ENCODE data around the gene UNKL. TPM values are rescaled to one million over a fixed set of nuclear protein-coding genes. Genes with fewer than 3 reads are reported as not detected.

The UNKL gene
- total RNA-seq, 1 donor from 2014 or later = 6.1 TPM

DNA sequence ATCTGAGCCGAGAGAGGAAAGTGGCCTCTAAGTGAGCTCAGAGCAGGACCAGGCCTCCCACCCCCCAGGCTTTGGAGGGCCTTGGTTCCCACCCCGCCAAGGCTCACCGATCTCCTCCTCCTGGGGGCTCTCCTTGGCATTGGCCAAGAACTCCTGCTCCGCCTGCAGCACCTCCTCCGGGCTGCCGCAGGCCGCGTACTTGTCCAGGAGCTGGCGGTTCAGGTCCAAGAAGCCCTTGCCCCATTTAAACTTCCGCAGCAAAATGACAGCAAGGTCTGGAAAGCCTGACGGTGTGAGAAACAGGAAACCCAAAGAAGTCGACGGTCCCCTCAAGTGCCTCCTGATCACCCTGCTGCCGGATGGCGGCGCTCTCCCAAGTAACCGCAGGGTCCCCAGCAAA is 64.6 kb downstream of the UNKL start:
- H3K9me3 Mint-ChIP-seq = peaks cover 6% of the 10 kb centered on the region
- no peak for TF ChIP-seq EZH2 (IDR thresholded peaks at IDR 0.05)
- TF ChIP-seq, protein P1, sequence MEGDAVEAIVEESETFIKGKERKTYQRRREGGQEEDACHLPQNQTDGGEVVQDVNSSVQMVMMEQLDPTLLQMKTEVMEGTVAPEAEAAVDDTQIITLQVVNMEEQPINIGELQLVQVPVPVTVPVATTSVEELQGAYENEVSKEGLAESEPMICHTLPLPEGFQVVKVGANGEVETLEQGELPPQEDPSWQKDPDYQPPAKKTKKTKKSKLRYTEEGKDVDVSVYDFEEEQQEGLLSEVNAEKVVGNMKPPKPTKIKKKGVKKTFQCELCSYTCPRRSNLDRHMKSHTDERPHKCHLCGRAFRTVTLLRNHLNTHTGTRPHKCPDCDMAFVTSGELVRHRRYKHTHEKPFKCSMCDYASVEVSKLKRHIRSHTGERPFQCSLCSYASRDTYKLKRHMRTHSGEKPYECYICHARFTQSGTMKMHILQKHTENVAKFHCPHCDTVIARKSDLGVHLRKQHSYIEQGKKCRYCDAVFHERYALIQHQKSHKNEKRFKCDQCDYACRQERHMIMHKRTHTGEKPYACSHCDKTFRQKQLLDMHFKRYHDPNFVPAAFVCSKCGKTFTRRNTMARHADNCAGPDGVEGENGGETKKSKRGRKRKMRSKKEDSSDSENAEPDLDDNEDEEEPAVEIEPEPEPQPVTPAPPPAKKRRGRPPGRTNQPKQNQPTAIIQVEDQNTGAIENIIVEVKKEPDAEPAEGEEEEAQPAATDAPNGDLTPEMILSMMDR (IDR thresholded peaks at IDR 0.05) = no peak
- no peak for TF ChIP-seq EZH2phosphoT487 (IDR thresholded peaks at IDR 0.05)

DNA sequence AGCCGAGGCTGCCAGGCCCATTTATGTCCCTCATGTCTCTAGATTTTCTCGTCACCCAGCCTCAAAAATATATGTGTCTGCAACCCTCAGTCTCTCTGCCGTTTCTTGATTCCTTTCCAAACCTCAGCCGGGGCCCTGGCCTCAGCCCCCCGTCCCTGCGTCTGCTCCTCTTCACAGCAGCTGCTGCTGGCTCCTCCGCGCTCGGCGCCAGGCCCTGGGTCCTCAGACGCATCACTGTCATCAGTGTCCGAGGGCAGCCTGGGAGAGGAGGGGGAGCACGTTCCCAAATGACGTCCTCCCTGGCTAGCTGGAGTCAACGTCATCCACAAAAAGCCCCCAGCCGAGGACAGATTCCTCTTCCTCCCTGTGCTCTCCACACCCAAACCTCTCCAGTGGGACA is 65.2 kb downstream of the UNKL start:
- Histone ChIP-seq H4K20me1 (ENCODE audit: low read depth) (peaks cover 6% of the 10 kb centered on the region), H3K36me3 (no peaks in the 10 kb centered on the region), H3F3A (ENCODE audit: low read depth) (no peaks in the 10 kb centered on the region), H3K79me2 (ENCODE audit: low read depth) (peaks cover 37% of the 10 kb centered on the region), H3K4me3 (no peak overlapping the region), H3K4me2 (no peak overlapping the region), H2AFZ (replicated peaks) (no peak overlapping the region), H3K4me1 (no peaks in the 10 kb centered on the region), H3K27ac (no peak overlapping the region), H3K27me3 (peaks cover 9% of the 10 kb centered on the region), H3K9me3 (ENCODE audit: low read depth) (no peaks in the 10 kb centered on the region), H3K9ac (no peak overlapping the region)
- TF ChIP-seq, protein P1 (IDR thresholded peaks at IDR 0.05) = no peak
- no peak for TF ChIP-seq EZH2phosphoT487 (IDR thresholded peaks at IDR 0.05)
- TF ChIP-seq EZH2 (IDR thresholded peaks at IDR 0.05) = no peak
- no peak for DNase-seq (ENCODE audit: low spot score)
- H3K4me1 Mint-ChIP-seq = peaks cover 21% of the 10 kb centered on the region
- H3K27me3 Mint-ChIP-seq (ENCODE audit: insufficient read depth, low read depth) = peaks cover 16% of the 10 kb centered on the region
- peaks cover 6% of the 10 kb centered on the region for H3K9me3 Mint-ChIP-seq
- peak overlapping the region; percentile 24 for H3K4me3 Mint-ChIP-seq
- H3K36me3 Mint-ChIP-seq = peaks cover 5% of the 10 kb centered on the region
- no peak overlapping the region for H3K27ac Mint-ChIP-seq

More for the DNA sequence above, 64.6 kb downstream of the UNKL start:
- H3K4me3 ChIP-seq = no peak overlapping the region
- Mint-ChIP-seq H3K36me3 (peaks cover 5% of the 10 kb centered on the region), H3K4me1 (peaks cover 21% of the 10 kb centered on the region), H3K27me3 (ENCODE audit: insufficient read depth, low read depth) (peaks cover 16% of the 10 kb centered on the region), H3K4me3 (peak overlapping the region; percentile 87), H3K27ac (no peak overlapping the region)
- H3K4me1 ChIP-seq = no peaks in the 10 kb centered on the region
- no peak overlapping the region for H3K4me2 ChIP-seq
- no peak for DNase-seq (ENCODE audit: low spot score)
- no peak overlapping the region for H3K27ac ChIP-seq
- peaks cover 3% of the 10 kb centered on the region for H3K27me3 ChIP-seq
- H4K20me1 ChIP-seq (ENCODE audit: low read depth) = peaks cover 6% of the 10 kb centered on the region
- no peaks in the 10 kb centered on the region for H3K36me3 ChIP-seq
- H2AFZ ChIP-seq (replicated peaks) = no peak overlapping the region
- no peaks in the 10 kb centered on the region for H3F3A ChIP-seq (ENCODE audit: low read depth)
- H3K9me3 ChIP-seq (ENCODE audit: low read depth) = no peaks in the 10 kb centered on the region
- H3K9ac ChIP-seq = no peak overlapping the region
- H3K79me2 ChIP-seq (ENCODE audit: low read depth) = peaks cover 41% of the 10 kb centered on the region

DNA sequence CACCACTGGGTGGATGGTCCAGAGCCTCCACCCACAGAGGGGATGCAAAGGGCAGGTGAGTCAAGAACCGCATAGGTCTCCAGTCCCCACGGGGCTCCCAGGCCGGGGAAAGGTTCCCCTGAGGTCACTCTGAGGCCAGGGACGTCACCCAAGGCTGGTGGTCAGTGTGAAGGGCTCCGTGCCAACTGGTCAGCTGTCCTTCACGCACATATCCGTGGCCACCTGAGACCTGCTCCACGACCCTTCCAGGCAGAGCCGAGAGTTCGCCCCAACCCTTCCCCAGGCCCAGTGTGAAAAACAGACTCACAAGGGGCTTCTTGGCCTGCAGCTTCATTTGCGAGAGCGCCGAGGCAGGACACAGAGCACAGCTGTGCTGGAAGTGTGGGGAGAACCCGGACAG is 65.6 kb downstream of the UNKL start:
- Histone ChIP-seq H3K9ac (no peak overlapping the region), H3K27ac (no peak overlapping the region), H4K20me1 (ENCODE audit: low read depth) (peaks cover 6% of the 10 kb centered on the region), H3K4me2 (no peak overlapping the region), H2AFZ (replicated peaks) (no peak overlapping the region), H3K27me3 (peaks cover 13% of the 10 kb centered on the region), H3K4me1 (no peaks in the 10 kb centered on the region), H3F3A (ENCODE audit: low read depth) (no peaks in the 10 kb centered on the region), H3K79me2 (ENCODE audit: low read depth) (peaks cover 34% of the 10 kb centered on the region), H3K9me3 (ENCODE audit: low read depth) (no peaks in the 10 kb centered on the region), H3K4me3 (no peak overlapping the region), H3K36me3 (no peaks in the 10 kb centered on the region)
- Mint-ChIP-seq H3K4me3 (peak overlapping the region; percentile 55), H3K36me3 (peaks cover 5% of the 10 kb centered on the region), H3K27ac (no peak overlapping the region), H3K9me3 (peaks cover 6% of the 10 kb centered on the region), H3K27me3 (ENCODE audit: insufficient read depth, low read depth) (peaks cover 16% of the 10 kb centered on the region), H3K4me1 (peaks cover 21% of the 10 kb centered on the region)
- no peak for DNase-seq (ENCODE audit: low spot score)
- TF ChIP-seq EZH2 (IDR thresholded peaks at IDR 0.05) = no peak
- TF ChIP-seq EZH2phosphoT487 (IDR thresholded peaks at IDR 0.05) = no peak
- TF ChIP-seq, protein P1 (IDR thresholded peaks at IDR 0.05) = no peak

All from neural progenitor cell (in vitro differentiated cells).